DMS 273 (cell line): Measurements from ENCODE around the gene CYSLTR2.
"Not testable (repeated sequence)": the region's sequence is repeated elsewhere in the genome, so short reads cannot be mapped to it uniquely, and the experiment has no call there.

Experiments
- DNase-seq: peaks from one replicate; lab custom pipeline; 2025; ENCODE audit not compliant: unreplicated experiment; lab: John Stamatoyannopoulos, UW

Gene CYSLTR2

DNA sequence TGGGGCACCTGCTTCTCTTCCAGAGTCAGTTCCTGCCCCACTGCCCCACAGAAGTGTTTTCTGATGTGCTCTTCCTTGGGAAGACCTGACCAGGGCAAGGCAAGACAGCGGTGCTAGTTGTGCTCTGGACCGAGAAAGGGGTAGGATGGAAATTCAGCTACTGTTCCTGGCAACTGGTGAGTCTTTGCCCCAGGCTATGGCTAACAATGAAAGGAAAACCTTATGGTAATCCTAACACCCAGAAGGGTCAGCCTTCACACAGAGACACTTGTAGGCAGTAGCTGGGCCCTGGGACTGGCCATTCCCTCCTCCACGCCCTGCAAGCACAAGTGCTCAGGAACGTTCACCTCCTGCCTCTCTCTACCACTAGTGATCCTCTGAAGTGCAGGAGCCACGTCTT is 9.6 kb upstream of the CYSLTR2 start:
- no peak for DNase-seq

DNA sequence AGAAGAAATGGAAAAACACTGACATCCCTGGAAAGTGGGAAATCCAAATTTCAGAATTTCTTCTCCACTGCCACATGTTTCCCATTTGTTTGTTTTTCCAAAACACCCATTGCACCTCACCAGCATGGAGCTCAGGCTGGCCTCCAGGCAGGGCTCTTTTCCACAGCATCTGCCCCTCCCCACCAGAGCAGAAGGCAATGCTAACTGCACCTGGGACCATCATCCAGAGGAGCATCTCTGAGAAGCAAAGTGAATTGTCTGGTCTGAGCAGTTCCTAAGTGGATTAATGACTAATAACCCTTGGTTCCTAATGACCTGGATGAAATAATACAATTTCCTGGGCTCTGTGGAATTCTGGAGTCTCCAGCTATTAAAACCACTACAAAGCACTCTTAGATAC is 8.8 kb upstream of the CYSLTR2 start:
- DNase-seq = no peak

- no peak for DNase-seq
Observed at GRCh38 chr13:48645845-48646244, 7.9 kb upstream of the CYSLTR2 start.

DNA sequence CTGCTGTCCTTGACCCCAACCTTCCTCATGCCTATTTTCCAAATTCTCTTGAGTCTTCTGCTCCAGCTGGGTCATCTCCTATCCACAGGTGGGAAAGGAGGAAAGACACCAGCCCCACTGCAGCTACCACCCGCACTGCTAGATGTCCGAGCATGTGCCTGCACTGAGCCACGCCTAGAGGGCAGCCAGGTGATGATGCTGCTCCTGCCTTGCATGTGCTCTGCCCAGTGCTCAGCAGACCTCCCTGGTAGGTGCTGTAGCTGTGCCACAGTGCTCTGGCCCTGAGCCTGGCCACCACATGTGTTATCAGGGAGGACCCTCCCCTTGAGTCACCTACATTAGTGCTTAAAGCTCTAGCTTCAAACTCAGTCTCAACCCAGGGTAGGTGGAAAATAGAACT is 6.9 kb upstream of the CYSLTR2 start:
- no peak for DNase-seq

DNA sequence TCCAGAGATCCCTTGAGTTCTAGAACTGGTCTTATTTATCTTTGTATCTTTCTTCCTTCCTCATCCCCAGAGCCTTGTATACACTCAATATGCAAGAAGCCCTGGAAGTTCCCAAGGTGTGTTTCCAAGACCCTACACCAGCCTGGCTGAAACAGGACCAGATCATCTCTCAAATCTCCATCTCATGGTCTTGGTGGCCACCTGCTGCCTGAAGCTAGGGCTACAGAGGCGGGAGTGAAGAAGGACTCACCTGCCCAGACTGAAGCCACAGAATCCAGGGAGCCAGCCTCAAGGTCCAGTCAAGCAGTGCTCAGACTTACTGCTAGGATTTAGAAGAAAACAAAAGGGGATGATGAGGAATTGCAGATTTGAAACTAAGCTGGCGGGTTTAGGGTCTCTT is 6.1 kb upstream of the CYSLTR2 start:
- DNase-seq = no peak

- DNase-seq = no peak
Observed at GRCh38 chr13:48648446-48648845, 5.3 kb upstream of the CYSLTR2 start.

DNA sequence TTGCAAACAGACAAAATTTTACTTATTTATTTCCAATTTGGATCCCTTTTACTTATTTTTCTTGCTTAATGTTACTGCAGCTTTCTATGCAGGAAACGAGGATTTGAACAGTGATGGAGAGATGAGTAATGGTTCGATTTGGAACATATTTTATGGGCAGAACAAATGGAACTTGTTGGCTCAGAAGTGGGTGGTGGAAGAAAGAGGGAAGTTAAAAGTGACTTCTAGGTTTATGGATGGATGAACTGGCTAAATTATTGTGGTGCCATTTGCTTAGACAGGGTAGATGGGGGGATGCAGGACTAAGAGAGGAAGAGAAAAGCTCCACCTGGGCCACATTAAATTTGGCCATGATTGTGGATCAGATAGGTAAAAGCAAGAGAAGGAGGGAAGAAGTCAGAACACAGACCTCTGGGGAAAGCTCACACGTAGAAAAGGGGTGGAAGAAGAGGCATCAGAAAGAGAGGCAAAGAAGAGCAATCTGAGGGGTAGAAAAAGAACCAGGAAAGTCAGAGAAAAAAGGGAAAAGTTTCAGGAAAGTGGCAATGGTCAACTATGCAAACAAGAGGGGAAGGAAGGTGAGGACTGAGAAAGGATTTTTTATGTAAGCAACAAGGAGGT is 768 bp upstream of the CYSLTR2 start:
- no peak for DNase-seq

DNA sequence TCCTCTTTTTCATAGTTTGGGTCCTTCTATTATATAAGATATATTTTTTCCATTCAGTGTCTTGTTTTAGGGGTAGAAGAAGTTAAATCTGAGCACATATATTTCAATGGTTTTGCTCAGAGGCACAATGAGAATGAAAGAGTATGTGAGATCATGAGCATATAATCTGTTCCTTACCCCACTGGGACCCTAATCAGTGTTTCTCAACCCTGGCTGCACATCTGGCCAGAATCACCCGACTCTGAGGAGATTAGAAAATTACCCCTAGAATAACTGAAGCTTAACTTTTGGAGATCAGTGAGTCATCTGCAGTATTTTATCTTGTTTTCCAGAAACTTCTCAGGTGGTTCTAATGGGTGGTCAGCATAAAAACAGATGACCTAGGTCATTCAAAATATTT is 782 bp downstream of the CYSLTR2 start:
- DNase-seq = no peak

GRCh38 chr13:48655291-48655690 is 1.6 kb downstream of the CYSLTR2 start:
- no peak for DNase-seq

GRCh38 chr13:48656608-48657007 is 2.9 kb downstream of the CYSLTR2 start:
- no peak for DNase-seq

DNA sequence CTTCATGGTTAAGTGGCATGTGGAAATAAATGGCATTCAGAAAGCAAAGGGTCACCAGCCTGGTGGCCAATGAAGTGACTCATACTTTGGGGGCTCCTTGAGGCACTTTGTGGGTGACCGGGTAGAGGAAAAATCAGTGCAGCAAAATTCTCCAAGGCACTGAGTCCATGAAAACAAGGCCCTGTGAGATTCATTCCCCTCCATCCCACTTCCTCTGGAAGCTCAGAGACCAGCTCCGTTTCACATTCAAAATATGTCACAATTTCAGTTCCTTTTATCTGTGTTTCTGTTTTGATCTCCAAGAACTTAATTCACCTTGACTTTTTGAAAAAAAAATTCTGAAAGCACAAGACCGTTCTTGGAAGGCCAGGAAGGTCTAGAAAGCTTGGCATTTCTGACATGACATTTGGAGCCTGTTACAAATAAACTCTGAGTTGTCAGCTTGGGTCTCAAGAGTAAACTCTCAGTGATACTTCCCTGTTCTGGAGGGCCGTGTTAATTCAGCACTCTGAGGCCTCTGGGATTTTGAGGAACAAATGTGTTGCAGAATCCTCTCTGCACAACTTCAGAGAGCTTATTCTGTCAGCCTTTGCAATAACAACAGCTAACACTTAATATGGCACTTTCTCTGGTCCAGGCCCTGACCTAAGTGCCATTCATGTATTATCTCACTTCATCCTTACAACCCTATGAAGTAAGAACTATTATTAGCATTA is 6.8 kb downstream of the CYSLTR2 start:
- no peak for DNase-seq

GRCh38 chr13:48661107-48661506 is 7.4 kb downstream of the CYSLTR2 start:
- no peak for DNase-seq

DNA sequence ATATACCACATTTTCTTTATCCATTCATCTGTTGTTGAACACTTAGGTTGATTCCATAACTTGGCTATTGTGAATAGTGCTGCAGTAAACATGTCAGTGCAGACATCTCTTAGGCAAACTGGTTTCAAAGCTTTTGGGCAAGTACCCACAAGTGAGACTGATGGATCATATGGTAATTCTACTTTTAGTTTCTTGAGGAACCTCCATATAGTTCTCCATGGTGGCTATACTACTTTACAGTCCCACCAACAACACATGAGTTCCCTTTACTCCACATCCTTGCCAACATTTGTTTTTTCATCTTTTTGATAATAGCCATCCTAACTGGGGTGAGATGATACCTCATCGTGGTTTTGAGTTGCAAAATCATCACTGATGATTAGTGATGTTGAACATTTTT is 8.5 kb downstream of the CYSLTR2 start:
- no peak for DNase-seq

DNA sequence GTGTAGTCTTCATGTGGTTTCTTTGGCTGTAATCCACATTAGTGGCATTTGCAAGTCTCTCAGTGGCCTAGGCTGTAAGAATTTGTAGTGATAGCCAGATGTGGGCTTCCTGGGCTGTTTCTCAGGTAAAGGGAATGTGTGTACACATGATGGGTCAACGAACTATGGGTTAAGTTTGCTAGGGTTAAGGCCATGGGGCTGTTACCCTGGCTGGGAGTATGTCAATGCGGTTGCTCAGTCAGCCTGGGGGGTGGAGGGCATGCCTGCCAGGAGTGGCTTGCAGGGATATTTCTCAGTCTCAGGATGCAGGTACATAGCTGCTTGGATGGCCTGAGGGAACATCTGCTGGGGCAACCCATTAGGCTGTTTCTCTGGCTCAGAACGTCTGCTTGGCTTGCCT is 13.4 kb downstream of the CYSLTR2 start:
- DNase-seq = no peak

- DNase-seq = not testable (repeated sequence)
Observed at GRCh38 chr13:48671421-48671820, 17.7 kb downstream of the CYSLTR2 start.

DNA sequence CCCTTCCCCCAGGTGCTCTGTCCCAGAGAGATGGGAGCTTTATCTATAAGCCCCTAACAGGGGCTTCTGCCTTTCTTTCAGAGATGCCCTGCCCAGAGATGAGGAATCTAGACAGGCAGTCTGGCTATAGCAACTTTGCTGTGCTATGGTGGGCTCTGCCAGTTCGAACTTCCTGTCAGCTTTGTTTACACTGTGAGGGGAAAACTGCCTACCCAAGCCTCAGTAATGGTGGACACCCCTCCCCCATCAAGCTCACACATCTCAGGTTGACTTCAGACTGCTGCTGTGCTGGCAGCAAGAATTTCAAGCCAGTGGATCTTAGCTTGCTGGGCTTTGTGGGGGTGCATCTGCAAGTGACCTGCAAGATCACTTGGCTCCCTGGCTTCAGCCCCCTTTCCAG is 21.5 kb downstream of the CYSLTR2 start:
- DNase-seq = no peak

GRCh38 chr13:48678316-48678715 is 24.6 kb downstream of the CYSLTR2 start:
- DNase-seq = no peak

- DNase-seq = no peak
Observed at GRCh38 chr13:48679941-48680680, 26.4 kb downstream of the CYSLTR2 start.

DNA sequence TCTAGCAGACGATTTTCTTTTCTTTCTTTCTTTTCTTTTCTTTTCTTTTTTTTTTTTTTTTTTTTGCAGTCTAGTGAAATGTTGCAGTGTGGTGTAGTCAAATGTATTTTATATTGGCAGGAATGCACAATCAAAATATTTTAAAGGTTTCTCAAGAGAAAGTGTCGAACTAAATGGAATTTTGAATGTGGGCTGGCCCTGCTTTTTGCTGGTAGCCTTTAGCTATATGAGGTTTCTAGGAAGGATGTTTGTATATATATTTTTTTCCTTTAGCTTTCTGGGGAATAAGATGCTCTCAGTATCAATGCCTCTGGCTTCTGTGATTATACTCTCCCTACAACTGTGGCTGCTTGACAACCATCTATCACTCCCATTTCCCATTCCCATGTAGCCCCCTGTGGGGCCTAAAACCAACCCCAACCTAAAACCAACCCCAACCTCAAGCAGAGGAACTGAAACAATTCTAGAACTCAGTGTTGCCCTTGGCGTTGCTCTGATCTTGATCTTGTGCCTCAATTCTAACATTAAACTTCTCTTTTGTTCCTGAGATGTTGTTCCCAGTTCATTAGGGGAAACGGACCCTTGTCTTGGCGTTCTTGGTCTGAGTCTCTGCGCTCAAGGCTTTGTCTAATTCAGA is 27.1 kb downstream of the CYSLTR2 start:
- no peak for DNase-seq

DNA sequence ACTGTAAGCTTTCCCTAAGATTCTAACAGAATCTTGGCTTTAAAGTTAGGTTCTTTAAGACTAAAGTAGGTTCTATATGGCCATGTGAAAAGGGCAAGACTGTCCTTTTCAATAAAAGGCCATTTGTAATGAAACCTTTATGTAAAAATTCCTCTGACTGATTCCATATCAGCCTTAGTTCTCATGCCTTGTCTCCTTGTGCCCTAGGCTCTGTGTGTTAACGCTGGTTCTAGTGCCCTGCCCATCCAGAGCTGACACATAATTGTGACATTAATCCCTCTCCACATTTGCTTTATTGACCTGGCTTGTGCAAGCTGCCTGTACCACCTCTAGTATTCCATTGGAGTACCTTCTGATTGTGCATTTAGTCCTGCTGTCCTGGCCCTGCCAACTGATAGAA is 28.2 kb downstream of the CYSLTR2 start:
- DNase-seq = no peak

- DNase-seq = no peak
Observed at GRCh38 chr13:48682436-48682835, 28.7 kb downstream of the CYSLTR2 start.
